ENCODE data around the gene SOX13. TPM values are rescaled to one million over a fixed set of nuclear protein-coding genes. Genes with fewer than 3 reads are reported as not detected.
A peak's percentile ranks its signal among the peaks of the same experiment; 100 is the strongest.

SOX13 gene
- total RNA-seq: 3.6 to 9.1 TPM (median 7.6 TPM) in 3 replicates
- long read RNA-seq, partial matches to known transcripts: 0 of 3 reads
- long read RNA-seq, other reads (novel, unspliced or antisense): 0 of 3 reads

- H3K4me3 Mint-ChIP-seq (ENCODE audit: unreplicated experiment): peak within 1 kb of the TSS; percentile 98
- TF ChIP-seq, protein P1, sequence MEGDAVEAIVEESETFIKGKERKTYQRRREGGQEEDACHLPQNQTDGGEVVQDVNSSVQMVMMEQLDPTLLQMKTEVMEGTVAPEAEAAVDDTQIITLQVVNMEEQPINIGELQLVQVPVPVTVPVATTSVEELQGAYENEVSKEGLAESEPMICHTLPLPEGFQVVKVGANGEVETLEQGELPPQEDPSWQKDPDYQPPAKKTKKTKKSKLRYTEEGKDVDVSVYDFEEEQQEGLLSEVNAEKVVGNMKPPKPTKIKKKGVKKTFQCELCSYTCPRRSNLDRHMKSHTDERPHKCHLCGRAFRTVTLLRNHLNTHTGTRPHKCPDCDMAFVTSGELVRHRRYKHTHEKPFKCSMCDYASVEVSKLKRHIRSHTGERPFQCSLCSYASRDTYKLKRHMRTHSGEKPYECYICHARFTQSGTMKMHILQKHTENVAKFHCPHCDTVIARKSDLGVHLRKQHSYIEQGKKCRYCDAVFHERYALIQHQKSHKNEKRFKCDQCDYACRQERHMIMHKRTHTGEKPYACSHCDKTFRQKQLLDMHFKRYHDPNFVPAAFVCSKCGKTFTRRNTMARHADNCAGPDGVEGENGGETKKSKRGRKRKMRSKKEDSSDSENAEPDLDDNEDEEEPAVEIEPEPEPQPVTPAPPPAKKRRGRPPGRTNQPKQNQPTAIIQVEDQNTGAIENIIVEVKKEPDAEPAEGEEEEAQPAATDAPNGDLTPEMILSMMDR (IDR thresholded peaks at IDR 0.05): peak; percentile 60
- H3K27ac Mint-ChIP-seq (ENCODE audit: unreplicated experiment): peak within 1 kb of the TSS; percentile 89
- no peaks in the 10 kb centered on the region for H3K36me3 Mint-ChIP-seq (ENCODE audit: low read depth)
- H3K27me3 Mint-ChIP-seq (ENCODE audit: low read depth): peaks cover 2% of the 10 kb centered on the region
- H3K9me3 Mint-ChIP-seq (ENCODE audit: low read depth): no peaks in the 10 kb centered on the region
- DNase-seq (ENCODE audit: low spot score): no peak
- peaks cover 25% of the 10 kb centered on the region for H3K4me1 Mint-ChIP-seq (ENCODE audit: low read depth)
Observed at GRCh38 chr1:204072931-204073836, at the start of gene SOX13. Gene SOX13, plus strand, starts transcription at chr1:204073115. Its CDS starts 39,801 bp downstream, at chr1:204112916.

- H3K9me3 Mint-ChIP-seq (ENCODE audit: low read depth): no peaks in the 10 kb centered on the region
- TF ChIP-seq, protein P1 (IDR thresholded peaks at IDR 0.05): no peak
- peaks cover 21% of the 10 kb centered on the region for H3K27me3 Mint-ChIP-seq (ENCODE audit: low read depth)
- no peak overlapping the region for H3K27ac Mint-ChIP-seq (ENCODE audit: unreplicated experiment)
- no peaks in the 10 kb centered on the region for H3K36me3 Mint-ChIP-seq (ENCODE audit: low read depth)
- no peak overlapping the region for H3K4me3 Mint-ChIP-seq (ENCODE audit: unreplicated experiment)
- no peak for DNase-seq (ENCODE audit: low spot score)
- no peaks in the 10 kb centered on the region for H3K4me1 Mint-ChIP-seq (ENCODE audit: low read depth)
Observed at GRCh38 chr1:204025917-204026707, 46.8 kb upstream of the SOX13 start.

- no peaks in the 10 kb centered on the region for H3K4me1 Mint-ChIP-seq (ENCODE audit: low read depth)
- no peak overlapping the region for H3K4me3 Mint-ChIP-seq (ENCODE audit: unreplicated experiment)
- no peaks in the 10 kb centered on the region for H3K36me3 Mint-ChIP-seq (ENCODE audit: low read depth)
- H3K27ac Mint-ChIP-seq (ENCODE audit: unreplicated experiment): no peak overlapping the region
- TF ChIP-seq, protein P1 (IDR thresholded peaks at IDR 0.05): no peak
- H3K9me3 Mint-ChIP-seq (ENCODE audit: low read depth): no peaks in the 10 kb centered on the region
- peaks cover 21% of the 10 kb centered on the region for H3K27me3 Mint-ChIP-seq (ENCODE audit: low read depth)
- no peak for DNase-seq (ENCODE audit: low spot score)
Observed at GRCh38 chr1:204027446-204027845, 45.5 kb upstream of the SOX13 start.

- H3K27me3 Mint-ChIP-seq (ENCODE audit: low read depth): peaks cover 21% of the 10 kb centered on the region
- TF ChIP-seq, protein P1 (IDR thresholded peaks at IDR 0.05): no peak
- no peak overlapping the region for H3K4me3 Mint-ChIP-seq (ENCODE audit: unreplicated experiment)
- H3K36me3 Mint-ChIP-seq (ENCODE audit: low read depth): no peaks in the 10 kb centered on the region
- DNase-seq (ENCODE audit: low spot score): no peak
- no peaks in the 10 kb centered on the region for H3K4me1 Mint-ChIP-seq (ENCODE audit: low read depth)
- H3K27ac Mint-ChIP-seq (ENCODE audit: unreplicated experiment): no peak overlapping the region
- H3K9me3 Mint-ChIP-seq (ENCODE audit: low read depth): no peaks in the 10 kb centered on the region
Observed at GRCh38 chr1:204029016-204029415, 43.9 kb upstream of the SOX13 start.

- DNase-seq (ENCODE audit: low spot score): no peak
- H3K4me1 Mint-ChIP-seq (ENCODE audit: low read depth): no peaks in the 10 kb centered on the region
- peaks cover 2% of the 10 kb centered on the region for H3K36me3 Mint-ChIP-seq (ENCODE audit: low read depth)
- H3K9me3 Mint-ChIP-seq (ENCODE audit: low read depth): no peaks in the 10 kb centered on the region
- H3K4me3 Mint-ChIP-seq (ENCODE audit: unreplicated experiment): no peak overlapping the region
- TF ChIP-seq, protein P1 (IDR thresholded peaks at IDR 0.05): no peak
- no peak overlapping the region for H3K27ac Mint-ChIP-seq (ENCODE audit: unreplicated experiment)
- peaks cover 8% of the 10 kb centered on the region for H3K27me3 Mint-ChIP-seq (ENCODE audit: low read depth)
Observed at GRCh38 chr1:204031098-204031710, 41.7 kb upstream of the SOX13 start.
